Forelimb muscle (tissue), 1 donor: ENCODE results near the gene ITGAX. TPM values are rescaled to one million over a fixed set of nuclear protein-coding genes. Genes with fewer than 3 reads are reported as not detected.
"Not testable (repeated sequence)": the region's sequence is repeated elsewhere in the genome, so short reads cannot be mapped to it uniquely, and the experiment has no call there.

Experiments used
- DNase-seq: peaks from one replicate; pipeline ENCODE4 v3.0.0-alpha.2; 2013; ENCODE audit warnings: low read depth
- polyA plus RNA-seq: library from polyadenylated mRNA; unstranded; fragments of 120-200 nt; gene quantifications from one replicate; pipeline ENCODE4 v1.2.1, GENCODE V29; 2013; ENCODE audit not compliant: insufficient read length

ITGAX gene
- polyA plus RNA-seq, 1 donor, result 0.81 TPM

DNA sequence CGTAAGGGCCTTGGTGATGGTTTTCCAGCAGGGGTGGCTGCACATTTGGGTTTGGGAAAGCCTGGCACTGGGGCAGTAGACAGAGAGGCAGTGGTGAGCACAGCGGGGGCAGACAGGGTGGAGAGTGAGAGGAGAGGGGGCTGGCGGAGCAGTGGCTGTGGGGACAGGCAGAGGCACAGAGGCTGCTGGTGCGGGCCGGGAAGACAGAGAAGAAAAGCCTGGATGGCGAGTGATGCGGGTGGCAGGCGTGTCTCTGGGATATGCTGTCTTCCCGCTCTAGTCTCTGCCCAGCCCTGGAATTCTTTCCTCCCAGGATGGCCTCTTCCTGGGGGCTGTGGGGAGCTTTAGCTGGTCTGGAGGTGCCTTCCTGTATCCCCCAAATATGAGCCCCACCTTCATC lies 55.1 kb downstream of the ITGAX start:
- DNase-seq, result no peak

DNA sequence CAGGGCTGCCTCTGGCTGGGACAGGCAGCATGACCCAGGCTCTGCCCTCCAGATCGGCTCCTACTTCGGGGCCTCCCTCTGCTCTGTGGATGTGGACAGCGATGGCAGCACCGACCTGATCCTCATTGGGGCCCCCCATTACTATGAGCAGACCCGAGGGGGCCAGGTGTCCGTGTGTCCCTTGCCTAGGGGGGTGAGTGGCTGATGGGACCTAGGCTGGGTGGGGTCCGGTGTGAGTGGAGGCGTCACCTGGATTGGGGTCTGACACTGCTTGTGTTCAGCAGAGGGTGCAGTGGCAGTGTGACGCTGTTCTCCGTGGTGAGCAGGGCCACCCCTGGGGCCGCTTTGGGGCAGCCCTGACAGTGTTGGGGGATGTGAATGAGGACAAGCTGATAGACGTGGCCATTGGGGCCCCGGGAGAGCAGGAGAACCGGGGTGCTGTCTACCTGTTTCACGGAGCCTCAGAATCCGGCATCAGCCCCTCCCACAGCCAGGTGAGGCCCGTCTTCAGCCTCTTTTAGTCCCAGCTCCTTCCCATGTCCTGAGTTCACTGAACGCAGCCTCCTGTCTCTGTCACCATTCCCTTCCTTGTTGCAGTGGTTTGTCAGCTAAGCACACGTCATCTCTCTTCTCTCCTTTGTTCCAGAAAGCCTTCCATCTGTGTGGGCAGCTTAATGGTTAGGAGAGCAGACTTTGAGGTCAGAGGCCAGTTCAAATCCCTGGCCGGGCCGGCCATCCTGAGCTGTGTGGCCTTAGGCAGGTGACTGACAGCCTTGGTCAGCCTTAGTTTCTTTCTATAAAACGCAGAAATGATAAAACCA lies 56.3 kb downstream of the ITGAX start:
- no peak for DNase-seq

DNA sequence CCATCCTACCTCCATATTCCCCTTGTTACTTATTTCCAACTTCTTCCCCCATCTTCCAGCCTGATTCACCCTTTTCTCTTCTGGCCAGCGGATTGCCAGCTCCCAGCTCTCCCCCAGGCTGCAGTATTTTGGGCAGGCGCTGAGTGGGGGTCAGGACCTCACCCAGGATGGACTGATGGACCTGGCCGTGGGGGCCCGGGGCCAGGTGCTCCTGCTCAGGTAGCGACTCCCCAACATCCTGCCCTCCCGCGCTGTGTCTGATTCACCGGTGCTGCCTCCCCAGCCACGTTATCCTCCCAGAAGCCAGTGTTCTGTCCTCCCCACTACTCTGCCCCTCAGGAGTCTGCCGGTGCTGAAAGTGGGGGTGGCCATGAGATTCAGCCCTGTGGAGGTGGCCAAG lies 57.8 kb downstream of the ITGAX start:
- no peak for DNase-seq

DNA sequence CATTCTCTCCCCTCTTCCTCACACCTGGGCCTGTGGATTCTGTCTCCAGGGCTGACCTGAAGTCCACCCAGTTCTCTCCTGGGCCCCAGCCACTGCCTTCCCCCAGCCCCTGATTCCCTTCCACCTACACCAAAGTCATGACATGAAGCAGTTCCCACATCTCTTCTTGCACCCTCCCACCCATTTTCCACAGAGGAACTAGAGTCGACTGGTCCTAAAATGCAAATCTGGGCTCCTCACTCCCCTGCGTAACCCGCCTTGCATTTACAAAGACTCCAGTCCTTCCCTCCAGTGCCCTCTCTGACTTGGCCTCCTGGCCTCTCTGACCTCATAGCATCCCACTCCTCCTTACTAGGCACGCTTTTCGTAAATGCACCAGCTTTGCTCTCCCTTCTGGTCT lies 58.4 kb downstream of the ITGAX start:
- no peak for DNase-seq

DNA sequence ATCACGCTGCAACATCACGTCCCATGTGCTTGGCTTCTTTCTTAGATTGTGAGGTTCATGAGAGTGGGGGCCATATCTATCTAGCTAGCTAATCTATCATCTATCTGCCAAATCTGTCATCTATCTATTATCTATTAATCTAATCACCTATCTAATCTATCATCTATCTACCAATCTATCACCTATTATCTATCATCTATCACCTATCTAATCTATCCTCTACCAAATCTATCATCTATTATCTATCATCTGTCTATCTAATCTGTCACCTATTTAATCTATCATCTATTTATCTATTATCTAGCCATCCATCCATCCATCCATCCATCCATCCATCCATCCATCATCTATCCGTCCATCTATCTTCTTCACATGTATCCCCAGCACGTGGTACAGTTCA lies 59.0 kb downstream of the ITGAX start:
- DNase-seq, result no peak

DNA sequence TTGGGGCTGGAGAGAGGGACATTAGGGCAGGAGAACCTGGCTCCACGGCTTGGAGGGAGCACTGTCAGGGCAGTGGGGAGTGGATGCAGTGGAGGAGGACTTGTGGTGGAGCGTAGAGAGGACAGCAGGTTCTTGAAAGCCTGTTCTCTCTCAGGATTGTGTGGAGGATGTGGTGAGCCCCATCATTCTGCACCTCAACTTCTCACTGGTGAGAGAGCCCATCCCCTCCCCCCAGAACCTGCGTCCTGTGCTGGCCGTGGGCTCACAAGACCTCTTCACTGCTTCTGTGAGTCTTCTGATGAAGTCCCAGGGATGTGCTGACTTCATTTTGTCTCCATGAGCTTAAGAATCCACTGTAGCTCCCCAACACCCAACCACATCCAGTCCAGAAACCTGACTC lies 59.7 kb downstream of the ITGAX start:
- DNase-seq, result no peak

DNA sequence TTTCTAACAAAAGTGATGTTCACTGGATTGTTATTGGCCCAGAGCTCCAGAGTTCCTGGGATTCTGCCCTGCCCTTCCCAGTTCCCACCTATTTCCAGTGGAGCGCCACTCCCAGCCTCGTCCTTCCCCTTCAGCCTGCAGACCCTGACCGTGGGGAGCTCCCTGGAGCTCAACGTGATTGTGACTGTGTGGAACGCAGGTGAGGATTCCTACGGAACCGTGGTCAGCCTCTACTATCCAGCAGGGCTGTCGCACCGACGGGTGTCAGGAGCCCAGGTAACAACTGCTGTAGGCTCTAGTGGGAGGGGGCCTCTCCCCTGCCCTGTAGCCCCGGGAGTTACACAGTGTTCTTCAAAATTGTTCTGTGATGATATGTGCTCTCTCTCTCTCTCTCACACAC lies 61.4 kb downstream of the ITGAX start:
- no peak for DNase-seq

DNA sequence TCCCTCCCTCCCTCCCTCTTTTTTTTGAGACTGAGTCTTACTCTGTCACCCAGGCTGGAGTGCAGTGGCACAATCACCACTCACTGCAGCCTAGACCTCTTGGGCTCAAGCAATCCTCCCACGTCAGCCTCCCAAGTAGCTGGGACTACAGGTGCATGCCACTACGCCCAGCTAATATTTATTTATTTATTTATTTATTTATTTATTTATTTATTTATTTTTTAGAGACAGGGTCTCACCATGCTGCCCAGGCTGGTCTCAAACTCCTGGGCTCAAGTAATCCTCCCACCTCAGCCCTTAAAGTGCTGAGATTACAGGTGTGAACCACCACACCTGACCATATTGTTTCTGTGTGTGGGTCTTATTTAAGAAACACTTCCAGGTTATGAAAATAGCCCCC lies 62.1 kb downstream of the ITGAX start:
- DNase-seq, result not testable (repeated sequence)

DNA sequence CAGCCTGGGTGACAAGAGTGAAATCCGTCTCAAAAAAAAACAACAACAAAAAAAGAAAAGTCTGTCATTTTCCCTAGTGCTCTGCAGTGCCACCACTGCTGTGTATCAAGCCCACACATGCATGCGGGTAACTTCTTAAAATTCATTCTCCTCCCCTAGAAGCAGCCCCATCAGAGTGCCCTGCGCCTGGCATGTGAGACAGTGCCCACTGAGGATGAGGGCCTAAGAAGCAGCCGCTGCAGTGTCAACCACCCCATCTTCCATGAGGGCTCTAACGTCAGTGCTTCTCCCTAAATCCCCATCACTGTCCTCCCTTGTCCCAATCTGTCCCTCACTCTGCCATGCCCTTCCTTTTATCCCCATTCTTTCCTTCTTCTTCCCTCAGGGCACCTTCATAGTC lies 62.9 kb downstream of the ITGAX start:
- DNase-seq, result no peak

DNA sequence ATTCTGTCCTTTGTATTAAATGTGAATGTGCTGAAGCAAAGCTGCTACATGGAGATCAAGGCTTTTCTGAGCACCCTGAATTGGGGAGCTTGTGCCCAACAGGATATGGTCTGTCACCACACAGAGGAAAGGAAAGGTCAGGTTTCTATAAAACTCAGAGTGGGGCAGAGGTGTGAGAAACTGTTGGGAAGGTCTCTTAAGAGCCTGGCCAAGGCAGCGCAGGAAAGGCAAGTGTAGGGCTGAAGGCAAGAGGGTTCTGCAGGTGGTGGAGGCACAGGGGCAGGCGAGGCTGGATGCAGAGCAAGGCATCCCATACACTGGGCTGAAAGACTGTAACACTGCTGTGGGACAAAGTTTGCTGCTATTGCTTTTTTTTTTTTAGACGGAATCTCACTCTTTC lies 65.1 kb downstream of the ITGAX start:
- DNase-seq, result no peak

DNA sequence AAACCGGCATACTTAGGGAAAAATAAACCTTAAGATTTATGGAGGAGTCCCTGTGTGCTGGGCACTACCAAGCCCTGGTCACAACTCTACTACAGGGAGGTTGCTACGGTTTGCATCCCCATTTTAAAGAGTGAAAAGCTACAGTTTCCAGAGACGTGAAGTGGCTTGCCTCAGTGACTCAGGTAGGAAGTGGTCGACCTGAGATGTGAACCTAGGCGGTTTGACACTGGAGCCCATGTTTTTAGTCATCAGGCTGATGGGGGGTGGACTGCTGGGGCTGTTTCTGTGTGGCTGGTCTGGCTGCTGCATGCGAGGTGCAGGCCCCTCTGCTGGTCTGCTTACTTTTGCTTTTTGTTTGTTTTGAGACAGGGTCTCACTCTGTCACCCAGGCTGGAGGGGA lies 66.6 kb downstream of the ITGAX start:
- DNase-seq, result no peak

DNA sequence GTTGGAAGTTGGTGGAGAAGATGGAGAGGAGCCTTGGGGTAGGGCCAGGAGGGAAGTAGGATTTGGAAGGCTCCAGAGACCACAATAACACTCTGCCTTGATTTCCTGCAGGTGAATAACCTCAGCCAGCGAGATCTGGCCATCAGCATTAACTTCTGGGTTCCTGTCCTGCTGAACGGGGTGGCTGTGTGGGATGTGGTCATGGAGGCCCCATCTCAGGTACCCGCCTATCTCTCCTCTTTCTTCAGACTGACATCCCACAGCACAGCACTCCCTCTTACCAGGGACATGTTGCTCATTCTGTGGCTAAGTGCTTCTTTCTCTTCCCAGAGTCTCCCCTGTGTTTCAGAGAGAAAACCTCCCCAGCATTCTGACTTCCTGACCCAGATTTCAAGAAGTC lies 68.3 kb downstream of the ITGAX start:
- no peak for DNase-seq

DNA sequence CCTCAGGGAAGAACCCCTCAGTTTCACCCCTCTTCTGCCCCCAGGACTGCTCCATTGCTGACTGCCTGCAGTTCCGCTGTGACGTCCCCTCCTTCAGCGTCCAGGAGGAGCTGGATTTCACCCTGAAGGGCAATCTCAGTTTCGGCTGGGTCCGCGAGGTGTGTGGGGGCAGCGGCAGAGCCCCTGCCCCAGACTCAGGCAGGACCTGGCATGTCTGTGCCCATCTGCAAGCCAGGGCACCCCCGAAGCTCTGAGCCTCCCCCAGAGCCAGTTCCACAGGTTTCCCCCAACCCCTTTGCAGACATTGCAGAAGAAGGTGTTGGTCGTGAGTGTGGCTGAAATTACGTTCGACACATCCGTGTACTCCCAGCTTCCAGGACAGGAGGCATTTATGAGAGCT lies 68.8 kb downstream of the ITGAX start:
- no peak for DNase-seq

DNA sequence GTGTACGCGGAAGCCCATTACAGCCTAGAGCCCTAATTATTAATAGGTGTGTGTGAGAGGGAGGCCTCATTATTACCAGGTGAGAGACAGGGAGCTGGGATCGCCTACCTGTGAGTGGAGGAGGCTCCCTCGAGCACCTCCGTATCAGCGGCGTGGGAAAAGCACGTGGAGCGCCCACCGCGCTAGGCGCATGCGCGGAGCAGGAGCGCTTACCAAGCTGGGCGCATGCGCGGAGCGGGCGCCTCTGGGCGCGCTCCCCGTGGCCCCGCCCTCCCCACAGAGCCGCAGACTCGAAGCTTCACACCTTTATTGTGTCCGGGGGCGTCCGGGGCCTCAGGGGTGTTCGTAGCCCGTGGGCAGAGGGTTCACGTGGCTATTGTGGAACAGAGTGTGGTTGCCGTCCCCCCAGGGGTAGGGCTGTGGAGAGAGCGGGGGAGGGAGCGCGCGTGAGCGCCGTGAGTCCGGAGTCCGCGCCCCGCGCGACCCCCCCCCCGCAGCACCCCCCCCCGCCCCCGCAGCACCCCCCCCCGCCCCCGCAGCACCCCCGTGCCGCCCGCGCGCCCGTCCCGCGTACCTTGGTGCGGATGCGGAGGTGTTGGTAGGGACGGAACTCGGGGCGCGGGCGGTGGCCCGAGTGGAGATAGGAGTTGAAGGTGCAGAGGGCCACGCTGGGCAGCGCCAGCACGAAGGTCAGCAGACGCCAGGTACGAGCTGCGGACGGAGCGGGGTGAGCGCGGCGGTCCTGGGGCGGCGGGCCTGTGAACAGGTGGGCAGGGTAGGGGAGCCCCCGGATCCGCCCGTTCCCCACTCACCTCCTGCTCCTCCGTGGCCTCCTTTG lies 72.7 kb downstream of the ITGAX start:
- DNase-seq, result peak; percentile 16

DNA sequence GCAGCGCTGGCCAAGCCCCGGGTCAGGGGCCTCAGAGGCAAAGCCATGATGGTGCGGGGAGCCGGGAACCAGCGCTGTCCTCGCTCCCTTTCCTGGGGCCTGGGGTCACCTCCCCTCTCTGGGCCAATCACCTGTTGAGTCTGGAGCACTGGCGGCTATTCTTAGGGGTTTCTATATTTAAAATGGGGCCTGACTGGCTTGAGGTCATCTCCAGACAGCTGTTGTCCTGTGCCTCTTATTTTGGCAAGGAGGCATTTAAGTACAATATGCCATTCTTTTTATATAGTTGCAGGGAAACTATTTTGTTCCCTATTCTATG lies 73.3 kb downstream of the ITGAX start, which contains the start of gene COX6A2:
Gene COX6A2, minus strand, starts transcription at position 82 of the 319 bp plus-strand sequence. Its CDS starts 35 bp downstream, at position 47.
- no peak for DNase-seq

DNA sequence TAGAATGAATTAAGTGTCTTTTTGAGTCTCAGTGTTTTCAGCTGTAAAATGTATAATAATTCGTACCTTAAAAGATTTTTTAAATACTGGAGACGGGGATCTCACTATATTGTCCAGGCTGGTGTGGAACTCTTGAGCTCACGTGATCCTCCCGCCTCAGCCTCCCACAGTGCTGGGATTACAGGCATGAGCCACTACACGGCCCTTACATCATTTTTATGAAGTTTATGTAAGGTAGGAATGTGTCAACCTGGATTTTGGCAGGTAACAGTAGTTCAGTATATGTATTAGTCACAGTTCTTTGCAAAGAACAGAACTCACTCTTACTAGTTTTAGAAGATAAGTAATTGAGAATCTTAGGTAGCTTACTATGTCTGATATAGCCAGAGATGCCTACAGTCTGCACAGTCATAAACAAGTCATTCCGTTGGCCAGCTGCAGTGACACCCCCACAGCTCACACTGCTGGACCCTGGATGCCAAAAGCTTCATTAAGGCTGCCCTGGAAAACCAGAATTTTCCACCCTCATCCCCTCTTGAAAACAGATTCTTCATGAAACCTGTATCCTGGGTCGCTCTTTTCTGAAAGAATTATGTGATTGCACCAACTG lies 73.8 kb downstream of the ITGAX start:
- DNase-seq, result no peak

DNA sequence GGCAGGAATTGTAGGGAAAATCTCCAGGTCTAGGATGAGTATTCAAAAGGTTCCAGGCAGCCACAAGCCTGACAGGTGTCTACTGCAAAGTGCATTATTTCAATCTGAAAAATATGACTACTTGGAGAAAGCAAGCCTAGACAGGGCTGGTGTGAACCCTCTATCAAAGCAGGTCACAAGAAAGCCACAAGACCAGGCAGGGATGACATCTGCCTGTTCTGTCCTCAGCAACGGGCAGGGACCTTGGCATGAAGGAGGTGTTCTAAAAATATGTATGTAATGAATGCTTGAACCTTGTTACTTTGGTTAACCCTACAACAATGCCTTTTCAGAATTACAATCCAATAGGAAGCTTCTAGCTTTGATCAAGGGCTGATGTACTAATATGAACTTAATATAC lies 74.3 kb downstream of the ITGAX start:
- no peak for DNase-seq

DNA sequence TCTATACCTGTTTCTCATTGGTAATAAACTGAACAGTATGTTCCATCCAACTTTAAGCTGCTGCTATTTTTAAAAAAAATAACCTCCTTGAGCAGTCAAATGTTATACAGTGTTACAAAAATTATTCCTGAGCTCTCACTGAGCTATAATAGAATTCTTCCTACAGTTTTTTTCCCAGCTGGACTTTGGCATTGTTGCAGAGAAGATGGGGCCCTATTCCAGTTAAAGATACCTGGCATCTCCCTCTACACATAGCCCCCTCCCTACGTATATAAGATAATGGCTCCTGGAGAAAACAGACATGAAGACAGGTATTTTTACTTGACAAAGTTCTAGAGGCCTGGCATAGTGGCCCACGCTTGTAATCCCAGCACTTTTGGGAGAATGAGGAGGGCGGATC lies 74.8 kb downstream of the ITGAX start:
- no peak for DNase-seq

DNA sequence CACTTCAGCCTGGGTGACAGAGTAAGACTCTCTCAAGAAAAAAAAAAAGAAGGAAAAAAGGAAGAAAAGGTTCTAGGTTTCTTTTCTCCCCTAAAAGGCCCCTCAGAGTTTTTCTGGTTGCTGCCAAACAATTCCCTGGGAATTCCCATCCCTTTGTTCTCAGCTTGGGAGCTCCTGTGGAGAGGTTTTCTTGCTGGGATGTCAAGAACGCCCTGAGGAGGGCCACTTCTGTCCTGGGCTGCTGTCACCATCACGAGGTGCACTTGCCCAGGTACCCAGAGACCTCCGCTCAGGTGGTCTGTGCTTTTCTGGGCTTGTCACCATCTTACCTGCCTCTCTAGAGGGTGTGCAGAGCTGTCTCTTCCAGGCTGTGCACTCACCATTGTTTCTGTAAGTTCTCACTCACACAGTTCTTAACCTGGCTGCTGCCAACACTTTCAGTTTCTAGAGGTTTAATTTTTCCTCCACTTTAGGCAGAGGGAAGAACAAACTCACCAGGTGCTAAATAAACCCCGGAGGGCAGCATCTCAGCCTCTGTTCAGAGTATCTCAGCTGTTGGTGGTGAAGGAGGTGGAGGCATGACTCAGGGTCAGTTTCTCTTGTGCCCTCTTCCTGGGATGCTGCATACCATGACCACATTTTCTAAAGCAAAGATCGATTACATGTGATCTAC lies 75.5 kb downstream of the ITGAX start:
- DNase-seq, result no peak
